Fibroblast of mammary gland (primary cell): ENCODE data around the gene MAPKAPK5.
A peak's percentile ranks its signal among the peaks of the same experiment; 100 is the strongest.
"Not testable (repeated sequence)": the region's sequence is repeated elsewhere in the genome, so short reads cannot be mapped to it uniquely, and the experiment has no call there.

Experiments
- DNase-seq: peaks from one replicate; pipeline ENCODE4 v3.0.0-alpha.2; 2010; ENCODE audit warnings: low read depth
- H3K4me3 ChIP-seq: 2 replicates; pipeline ENCODE4 v1.5.1; 2011; ENCODE audit warnings: low read depth, mild to moderate bottlenecking, low read length, moderate library complexity; ENCODE audit not compliant: control insufficient read depth
- TF ChIP-seq, protein P1 (sequence below): conservative IDR thresholded peaks from 2 replicates; pipeline ENCODE4 v1.5.1; 2011; ENCODE audit warnings: low read depth, low read length, inconsistent platforms; ENCODE audit not compliant: control insufficient read depth, insufficient read depth

Gene MAPKAPK5

DNA sequence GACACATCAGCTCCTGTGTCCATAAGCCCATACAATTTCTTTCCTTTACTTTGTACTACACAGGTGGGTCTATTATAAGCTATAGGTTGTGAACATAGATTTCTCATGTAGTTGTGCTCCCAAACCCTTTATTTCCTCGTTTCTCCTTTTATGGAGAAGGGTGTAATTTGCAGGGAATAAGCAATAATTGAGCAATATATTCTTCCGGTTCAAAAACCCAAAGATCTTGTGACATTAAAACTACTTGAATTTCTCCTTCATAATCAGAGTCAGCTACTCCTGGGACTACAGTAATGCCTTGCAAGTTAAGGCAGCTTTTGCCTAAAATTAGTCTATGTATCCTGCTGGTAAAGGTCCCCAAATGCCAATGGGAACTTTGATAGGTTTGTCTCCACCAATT lies 19.1 kb upstream of the MAPKAPK5 start:
- DNase-seq = no peak
- TF ChIP-seq, protein P1, sequence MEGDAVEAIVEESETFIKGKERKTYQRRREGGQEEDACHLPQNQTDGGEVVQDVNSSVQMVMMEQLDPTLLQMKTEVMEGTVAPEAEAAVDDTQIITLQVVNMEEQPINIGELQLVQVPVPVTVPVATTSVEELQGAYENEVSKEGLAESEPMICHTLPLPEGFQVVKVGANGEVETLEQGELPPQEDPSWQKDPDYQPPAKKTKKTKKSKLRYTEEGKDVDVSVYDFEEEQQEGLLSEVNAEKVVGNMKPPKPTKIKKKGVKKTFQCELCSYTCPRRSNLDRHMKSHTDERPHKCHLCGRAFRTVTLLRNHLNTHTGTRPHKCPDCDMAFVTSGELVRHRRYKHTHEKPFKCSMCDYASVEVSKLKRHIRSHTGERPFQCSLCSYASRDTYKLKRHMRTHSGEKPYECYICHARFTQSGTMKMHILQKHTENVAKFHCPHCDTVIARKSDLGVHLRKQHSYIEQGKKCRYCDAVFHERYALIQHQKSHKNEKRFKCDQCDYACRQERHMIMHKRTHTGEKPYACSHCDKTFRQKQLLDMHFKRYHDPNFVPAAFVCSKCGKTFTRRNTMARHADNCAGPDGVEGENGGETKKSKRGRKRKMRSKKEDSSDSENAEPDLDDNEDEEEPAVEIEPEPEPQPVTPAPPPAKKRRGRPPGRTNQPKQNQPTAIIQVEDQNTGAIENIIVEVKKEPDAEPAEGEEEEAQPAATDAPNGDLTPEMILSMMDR = no peak
- H3K4me3 ChIP-seq = no peak overlapping the region

DNA sequence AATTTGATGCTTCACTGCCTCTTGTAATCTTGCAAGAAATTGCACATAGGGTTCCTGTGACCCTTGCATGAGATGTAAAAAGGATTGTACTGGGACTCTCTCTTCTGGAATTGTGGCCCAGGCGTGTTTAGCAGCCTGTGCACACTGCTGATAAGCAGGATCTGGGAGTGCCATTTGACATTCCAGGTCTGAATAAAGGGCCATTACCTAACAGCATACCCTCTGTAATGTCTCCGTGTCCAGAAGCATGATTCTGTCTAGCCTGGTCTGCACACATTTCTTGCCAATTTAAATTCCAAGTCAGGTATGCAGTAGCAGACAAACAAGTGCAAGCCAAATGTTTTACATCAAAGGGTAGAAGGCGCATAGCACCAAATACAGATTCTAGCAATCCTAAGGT lies 18.1 kb upstream of the MAPKAPK5 start:
- DNase-seq = no peak
- TF ChIP-seq, protein P1 = no peak
- no peak overlapping the region for H3K4me3 ChIP-seq

DNA sequence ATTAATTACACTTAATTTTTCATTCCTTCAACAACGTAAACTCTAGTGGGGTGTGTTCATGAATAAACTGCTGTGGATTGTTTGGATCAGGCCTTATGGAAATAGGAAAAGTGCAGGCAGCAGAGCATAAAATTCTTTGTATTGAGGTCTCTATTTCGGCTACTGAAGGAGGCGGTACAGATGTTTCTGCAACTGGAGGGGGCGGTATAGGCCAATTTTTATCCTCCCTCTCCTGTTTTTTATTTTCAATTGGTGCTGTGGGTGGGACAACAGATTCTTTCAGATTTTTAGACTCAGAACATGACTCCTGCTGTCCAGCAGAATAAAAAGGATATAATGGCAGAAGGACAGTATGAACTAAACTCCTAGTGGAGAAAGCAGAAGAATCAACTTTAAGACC lies 17.7 kb upstream of the MAPKAPK5 start:
- TF ChIP-seq, protein P1 = peak; percentile 32
- DNase-seq = peak; percentile 9
- H3K4me3 ChIP-seq = not testable (repeated sequence)

DNA sequence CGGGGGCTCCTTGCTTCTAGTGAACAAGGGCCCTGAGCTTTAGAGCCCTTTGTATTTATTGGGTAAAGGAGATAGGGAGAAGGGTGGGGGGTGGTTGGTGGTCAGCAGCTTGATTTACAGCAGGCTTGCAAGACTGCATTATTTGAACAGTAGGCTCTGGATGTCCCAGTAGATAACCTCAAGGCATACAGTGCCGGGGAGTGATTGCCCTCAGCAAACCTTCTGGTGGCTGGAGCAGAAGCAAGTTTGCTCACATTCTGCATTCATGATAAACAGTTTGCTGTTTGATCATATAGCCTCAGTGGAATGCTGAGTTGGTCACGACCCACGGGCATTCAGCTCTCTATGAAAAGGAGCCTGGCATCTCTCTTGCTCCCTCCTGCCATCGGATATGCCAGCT lies 16.5 kb upstream of the MAPKAPK5 start:
- no peak for DNase-seq
- TF ChIP-seq, protein P1 = no peak
- no peak overlapping the region for H3K4me3 ChIP-seq

DNA sequence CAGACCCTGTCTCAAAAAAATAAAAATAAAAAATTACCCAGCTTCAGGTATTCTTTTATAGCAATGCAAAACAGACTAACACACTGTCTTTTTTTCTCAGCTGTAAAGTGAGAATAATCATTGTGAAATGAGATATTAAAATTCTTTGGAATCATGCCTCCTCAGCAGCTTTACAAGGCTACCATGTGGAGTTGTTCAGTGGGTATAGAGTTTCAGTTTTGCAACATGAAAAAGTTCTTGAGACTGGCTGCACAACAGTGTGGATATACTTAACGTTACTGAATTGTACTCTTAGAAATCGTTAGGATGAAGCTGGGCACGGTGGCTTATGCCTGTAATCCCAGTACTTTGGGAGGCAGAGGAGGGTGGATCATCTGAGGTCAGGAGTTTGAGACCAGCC lies 15.7 kb upstream of the MAPKAPK5 start:
- TF ChIP-seq, protein P1 = no peak
- no peak overlapping the region for H3K4me3 ChIP-seq
- DNase-seq = no peak

DNA sequence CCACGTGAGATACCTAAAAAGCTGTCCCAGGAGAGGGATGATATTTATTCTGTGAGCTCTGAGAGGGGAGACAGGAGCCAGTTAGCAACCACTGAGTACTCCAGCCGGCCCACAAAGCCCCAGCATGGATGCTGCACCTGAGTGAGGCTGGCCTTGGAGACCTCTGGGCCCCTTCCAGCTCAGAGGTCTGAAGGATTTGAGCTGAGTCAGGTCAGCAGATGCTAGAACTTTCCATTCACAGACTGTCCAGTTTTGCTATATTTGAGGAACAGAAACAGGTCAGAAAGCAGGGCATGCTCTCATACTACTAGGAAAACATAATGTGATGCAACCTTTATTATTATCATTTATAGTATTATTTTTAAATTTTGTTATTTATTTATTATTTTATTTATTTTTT lies 15.0 kb upstream of the MAPKAPK5 start:
- DNase-seq = no peak
- TF ChIP-seq, protein P1 = no peak
- no peak overlapping the region for H3K4me3 ChIP-seq

DNA sequence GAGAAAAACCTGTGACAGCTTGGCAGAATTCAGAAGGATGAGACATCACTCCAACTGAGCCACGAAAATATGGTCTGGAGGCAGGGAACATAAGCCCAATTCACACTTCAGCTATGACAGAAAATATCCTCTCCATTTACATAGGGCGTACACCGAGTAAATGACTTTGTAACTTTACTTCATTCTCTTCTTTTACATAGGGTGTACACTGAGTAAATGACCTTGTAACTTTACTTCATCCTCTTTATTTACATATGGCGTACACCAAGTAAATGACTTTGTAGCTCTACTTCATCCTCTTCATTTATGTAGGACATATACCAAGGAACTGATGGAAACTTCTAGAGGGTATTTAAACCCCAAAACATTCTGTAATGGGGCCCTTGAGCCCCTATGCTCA lies 14.1 kb upstream of the MAPKAPK5 start:
- TF ChIP-seq, protein P1 = no peak
- DNase-seq = no peak
- H3K4me3 ChIP-seq = no peak overlapping the region
